ENCODE results near the gene BMP8B. TPM values are rescaled to one million over a fixed set of nuclear protein-coding genes. Genes with fewer than 3 reads are reported as not detected.

The BMP8B gene
- total and polyA plus RNA-seq, 4 donors: 0.08 to 0.19 (median 0.18) TPM

GRCh38 chr1:39738622-39739366 is 49.9 kb downstream of the BMP8B start, which contains the start of gene PPIE:
TSS of gene PPIE (plus strand) at chr1:39738882. CDS start at chr1:39738901, 19 bp downstream.
- Histone ChIP-seq H3K4me1 (ENCODE audit: control insufficient read depth in 4 of 4, insufficient read depth in 4 of 4, low read length in 3 of 4) (peaks cover 4 to 16% (median 14%) of the 10 kb centered on the region in 4 donors), H3K27me3 (ENCODE audit: control insufficient read depth in 4 of 4, insufficient read depth in 4 of 4, low read length in 3 of 4) (no peaks in the 10 kb centered on the region), H3K9ac (ENCODE audit: low read depth in 1 of 2, low read length in 2 of 2) (peak within 1 kb of the TSS; percentile 78 to 88), H3K4me3 (ENCODE audit: low read depth in 1 of 3, low read length in 3 of 3) (peak within 1 kb of the TSS; percentile 83 to 99 (median 97)), H3K36me3 (ENCODE audit: control insufficient read depth in 4 of 4, insufficient read depth in 3 of 4, low read depth in 1 of 4, low read length in 3 of 4) (peaks cover 3 to 25% (median 19%) of the 10 kb centered on the region in 4 donors), H3K9me3 (ENCODE audit: control insufficient read depth in 4 of 4, low read length in 3 of 4) (no peaks in the 10 kb centered on the region), H3K27ac (ENCODE audit: low read depth in 1 of 2, low read length in 2 of 2) (peak within 1 kb of the TSS; percentile 44 to 63)
- WGBS: under 1% methylated on average over 52 of the region's 52 CpGs
- peak; percentile 16 for TF ChIP-seq SP1 (IDR thresholded peaks at IDR 0.05)
- TF ChIP-seq HNF4A (conservative IDR thresholded peaks at IDR 0.05): no peak
- no peak for TF ChIP-seq NR2F2 (IDR thresholded peaks at IDR 0.05)
- TF ChIP-seq ATF3 (IDR thresholded peaks at IDR 0.05): no peak
- TF ChIP-seq YY1 (IDR thresholded peaks at IDR 0.05): peak; percentile 97
- no peak for TF ChIP-seq ZBTB33 (IDR thresholded peaks at IDR 0.05)
- no peak for TF ChIP-seq CTCF (IDR thresholded peaks at IDR 0.05; ENCODE audit: low read depth, low read length, missing input control)
- TF ChIP-seq HNF4G (IDR thresholded peaks at IDR 0.05): no peak
- TF ChIP-seq GABPA (IDR thresholded peaks at IDR 0.05 in 1 of 2, conservative IDR thresholded peaks at IDR 0.05 in 1 of 2): peak; percentile 72 to 89
- DNase-seq (ENCODE audit: low spot score): peak; percentile 91

- Histone ChIP-seq H3K36me3 (ENCODE audit: control insufficient read depth in 4 of 4, insufficient read depth in 3 of 4, low read depth in 1 of 4, low read length in 3 of 4) (peaks cover 0 to 15% (median 11%) of the 10 kb centered on the region in 4 donors), H3K4me3 (ENCODE audit: low read depth in 1 of 3, low read length in 3 of 3) (no peak overlapping the region), H3K27me3 (ENCODE audit: control insufficient read depth in 4 of 4, insufficient read depth in 4 of 4, low read length in 3 of 4) (peaks cover 0 to 6% (median 0%) of the 10 kb centered on the region in 4 donors), H3K27ac (ENCODE audit: low read depth in 1 of 2, low read length in 2 of 2) (no peak overlapping the region), H3K9me3 (ENCODE audit: control insufficient read depth in 4 of 4, low read length in 3 of 4) (no peaks in the 10 kb centered on the region), H3K4me1 (ENCODE audit: control insufficient read depth in 4 of 4, insufficient read depth in 4 of 4, low read length in 3 of 4) (peaks cover 4 to 16% (median 12%) of the 10 kb centered on the region in 4 donors), H3K9ac (ENCODE audit: low read depth in 1 of 2, low read length in 2 of 2) (no peak overlapping the region)
- DNase-seq (ENCODE audit: low spot score): no peak
- WGBS: 85% methylated on average over 9 of the region's 9 CpGs
- TF ChIP-seq MAX (IDR thresholded peaks at IDR 0.05): no peak
- TF ChIP-seq HNF4A (conservative IDR thresholded peaks at IDR 0.05): no peak
These were observed 51.0 kb downstream of the BMP8B start for GRCh38 chr1:39737546-39738169.

GRCh38 chr1:39735731-39736130 is 52.9 kb downstream of the BMP8B start:
- 65% methylated on average over 3 of the region's 3 CpGs for WGBS
- Histone ChIP-seq H3K36me3 (ENCODE audit: control insufficient read depth in 4 of 4, insufficient read depth in 3 of 4, low read depth in 1 of 4, low read length in 3 of 4) (peaks cover 0 to 1% (median 0%) of the 10 kb centered on the region in 4 donors), H3K9me3 (ENCODE audit: control insufficient read depth in 4 of 4, low read length in 3 of 4) (no peaks in the 10 kb centered on the region), H3K9ac (ENCODE audit: low read depth in 1 of 2, low read length in 2 of 2) (no peak overlapping the region), H3K4me1 (ENCODE audit: control insufficient read depth in 4 of 4, insufficient read depth in 4 of 4, low read length in 3 of 4) (peaks cover 4 to 16% (median 12%) of the 10 kb centered on the region in 4 donors), H3K27me3 (ENCODE audit: control insufficient read depth in 4 of 4, insufficient read depth in 4 of 4, low read length in 3 of 4) (peaks cover 0 to 6% (median 0%) of the 10 kb centered on the region in 4 donors), H3K27ac (ENCODE audit: low read depth in 1 of 2, low read length in 2 of 2) (no peak overlapping the region), H3K4me3 (ENCODE audit: low read depth in 1 of 3, low read length in 3 of 3) (no peak overlapping the region)
- DNase-seq (ENCODE audit: low spot score): no peak
- TF ChIP-seq YY1 (IDR thresholded peaks at IDR 0.05): no peak
- TF ChIP-seq JUND (IDR thresholded peaks at IDR 0.05): no peak
- no peak for TF ChIP-seq HNF4G (IDR thresholded peaks at IDR 0.05)
- no peak for TF ChIP-seq RXRA (IDR thresholded peaks at IDR 0.05)
- TF ChIP-seq HNF4A (conservative IDR thresholded peaks at IDR 0.05): no peak
- no peak for TF ChIP-seq SP1 (IDR thresholded peaks at IDR 0.05)
- no peak for TF ChIP-seq NR2F2 (IDR thresholded peaks at IDR 0.05)
- no peak for TF ChIP-seq RAD21 (IDR thresholded peaks at IDR 0.05)
- no peak for TF ChIP-seq ATF3 (IDR thresholded peaks at IDR 0.05)
- TF ChIP-seq GABPA (IDR thresholded peaks at IDR 0.05 in 1 of 2, conservative IDR thresholded peaks at IDR 0.05 in 1 of 2): no peak
- no peak for TF ChIP-seq TAF1 (conservative IDR thresholded peaks at IDR 0.05)
- no peak for TF ChIP-seq CTCF (IDR thresholded peaks at IDR 0.05; ENCODE audit: low read depth, low read length, missing input control)
- no peak for TF ChIP-seq EGR1 (IDR thresholded peaks at IDR 0.05; ENCODE audit: low read depth in 2 of 2)

All from liver (tissue), 9 donors.